Thyroid gland (tissue), 4 donors: Measurements from ENCODE around the gene PLD3. TPM values are rescaled to one million over a fixed set of nuclear protein-coding genes. Genes with fewer than 3 reads are reported as not detected.

Experiments used
- DNase-seq, 2 donors: peaks; one replicate each; pipeline ENCODE4 v3.0.0-alpha.2; 2019
- H3K27ac ChIP-seq, 3 donors: fragments of 200-600 bp; sonication (generic); 1 replicate in 2 of 3; 2 replicates in 1 of 3; pipeline ENCODE4 v1.5.1; 2016 to 2019; ENCODE audit warnings: mild to moderate bottlenecking in 1 of 3, moderate library complexity in 1 of 3
- H3K27me3 ChIP-seq: fragments of 200-600 bp; sonication (generic); one replicate; pipeline ENCODE4 v1.5.1; 2019
- H3K36me3 ChIP-seq, 2 donors: fragments of 200-600 bp; sonication (generic); one replicate each; pipeline ENCODE4 v1.5.1; 2016 to 2019
- H3K4me1 ChIP-seq, 2 donors: fragments of 200-600 bp; sonication (generic); one replicate each; pipeline ENCODE4 v1.5.1; 2017 to 2019
- H3K4me3 ChIP-seq, 3 donors: fragments of 200-600 bp; sonication (generic); replicated peaks in 1 of 3; 1 replicate in 2 of 3; 2 replicates in 1 of 3; pipeline ENCODE4 v1.5.1; 2016; ENCODE audit warnings: mild to moderate bottlenecking in 1 of 3
- H3K9me3 ChIP-seq: fragments of 200-600 bp; sonication (generic); one replicate; pipeline ENCODE4 v1.5.1; 2017
- CTCF ChIP-seq, 6 experiments: fragments of 200-600 bp in 3 of 6; fragments of 450-650 bp in 3 of 6; sonication (generic) in 3 of 6; IDR thresholded peaks; one replicate each; pipeline ENCODE4 v1.5.1; 2016 to 2019; ENCODE audit warnings: antibody characterized with exemption in 6 of 6, mild to moderate bottlenecking in 2 of 6, inconsistent platforms in 1 of 6, moderate library complexity in 1 of 6
- POLR2A ChIP-seq, 2 donors: fragments of 450-650 bp; IDR thresholded peaks; one replicate each; pipeline ENCODE4 v1.6.1; 2017; ENCODE audit warnings: antibody characterized with exemption in 2 of 2, mild to moderate bottlenecking in 2 of 2, moderate library complexity in 1 of 2
- WGBS, 2 donors: methylation state at CpG; one replicate each; pipeline ENCODE4 v1.1.5; 2017; 5-methylcytosine and 5-hydroxymethylcytosine counted together
- intact Hi-C: fragments of 100-400 bp; cut with DNase I; formaldehyde crosslinking; loops from one replicate; pipeline ENCODE4 v1.15.1; 2023
- total RNA-seq, 4 donors: library from RNA; depleted of rRNA; stranded (reverse); fragments of >200 nt; gene quantifications; one replicate each; pipeline ENCODE4 v1.2.3, GENCODE V29; 2016

Gene PLD3
- total RNA-seq, 4 donors from 2014 or later: 151 to 258 (median 244) TPM

- no peaks in the 10 kb centered on the region for H3K27me3 ChIP-seq
- 94 to 96% methylated on average over 10 of the region's 10 CpGs for WGBS, 2 donors
- H3K4me1 ChIP-seq: no peaks in the 10 kb centered on the region
- no peaks in the 10 kb centered on the region for H3K9me3 ChIP-seq
- intact Hi-C loops: no loop called here
- no peaks in the 10 kb centered on the region for H3K36me3 ChIP-seq
- TF ChIP-seq CTCF (IDR thresholded peaks at IDR 0.05) (no peak), POLR2A (IDR thresholded peaks at IDR 0.05) (no peak)
- H3K27ac ChIP-seq: no peak overlapping the region
- DNase-seq: no peak
- no peak overlapping the region for H3K4me3 ChIP-seq
These were observed 38.7 kb downstream of the PLD3 start for GRCh38 chr19:40387155-40387554.

DNA sequence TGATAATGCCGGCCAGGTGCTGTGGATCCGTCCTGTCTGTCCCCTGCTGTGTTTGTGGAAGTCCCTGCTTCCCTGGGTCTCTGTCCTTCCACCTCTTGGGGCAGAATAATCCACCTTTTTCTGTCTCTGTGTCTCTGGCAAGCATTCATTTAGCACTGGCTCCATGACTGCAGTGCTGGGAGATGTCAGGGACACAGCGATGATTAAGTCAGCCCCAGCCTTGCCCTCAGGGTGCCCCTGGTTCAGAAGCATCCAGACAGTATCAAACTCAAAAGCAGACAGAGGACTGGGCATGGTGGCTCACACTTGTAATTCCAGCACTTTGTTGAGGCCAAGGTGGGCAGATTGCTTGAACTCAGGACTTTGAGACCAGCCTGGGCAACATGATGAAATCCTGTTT, 40.0 kb downstream of the PLD3 start:
- Histone ChIP-seq H3K36me3 (no peaks in the 10 kb centered on the region), H3K27ac (no peak overlapping the region), H3K27me3 (no peaks in the 10 kb centered on the region), H3K4me1 (peaks cover 5 to 6% of the 10 kb centered on the region in 2 donors), H3K9me3 (no peaks in the 10 kb centered on the region), H3K4me3 (no peak overlapping the region)
- no peak for DNase-seq
- 75 to 81% methylated on average over 3 of the region's 3 CpGs for WGBS, 2 donors
- no peak for TF ChIP-seq CTCF (IDR thresholded peaks at IDR 0.05)
- intact Hi-C loops: no loop called here

DNA sequence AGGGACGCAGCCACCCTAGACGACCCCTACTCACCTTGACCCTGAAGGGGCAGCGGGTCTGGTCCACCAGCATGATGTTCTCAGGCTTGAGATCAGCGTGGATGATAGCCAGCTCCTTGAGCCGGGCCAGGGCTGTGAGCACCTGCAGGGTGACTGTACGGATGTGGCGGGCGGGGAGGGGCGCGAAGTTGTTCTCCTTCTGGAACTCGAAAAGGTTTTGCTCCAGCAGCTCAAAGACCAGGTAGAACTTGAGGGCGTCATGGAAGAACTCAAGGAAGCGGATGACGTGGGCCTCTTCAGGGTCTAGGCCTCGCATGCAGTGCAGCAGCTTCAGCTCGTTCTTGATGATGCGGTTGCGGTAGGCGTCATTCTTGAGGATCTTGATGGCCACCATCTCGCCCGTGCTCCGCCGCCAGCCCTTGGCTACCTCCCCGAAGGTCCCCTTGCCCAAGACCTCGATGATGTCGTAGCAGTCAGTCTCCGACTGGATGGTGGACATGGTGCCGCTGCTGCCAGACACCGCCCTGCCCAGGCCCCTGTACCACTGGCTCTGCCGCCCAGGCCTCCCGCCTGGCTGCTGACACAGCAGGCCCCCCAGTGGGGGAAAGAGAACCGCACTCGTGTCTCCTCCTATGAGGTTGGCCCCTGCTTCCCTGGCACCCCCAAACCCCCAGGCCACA, 41.0 kb downstream of the PLD3 start:
- DNase-seq: no peak
- Histone ChIP-seq H3K9me3 (no peaks in the 10 kb centered on the region), H3K36me3 (no peaks in the 10 kb centered on the region), H3K4me3 (no peak overlapping the region), H3K27me3 (no peaks in the 10 kb centered on the region), H3K27ac (no peak overlapping the region), H3K4me1 (peaks cover 5 to 6% of the 10 kb centered on the region in 2 donors)
- WGBS, 2 donors: 92 to 94% methylated on average over 26 to 33 of the region's 33 CpGs
- intact Hi-C loops: no loop called here
- TF ChIP-seq CTCF (IDR thresholded peaks at IDR 0.05) (no peak), POLR2A (IDR thresholded peaks at IDR 0.05) (no peak)

- Histone ChIP-seq H3K4me1 (peaks cover 6 to 10% of the 10 kb centered on the region in 2 donors), H3K27me3 (no peaks in the 10 kb centered on the region), H3K36me3 (no peaks in the 10 kb centered on the region), H3K27ac (no peak within 1 kb of the TSS), H3K4me3 (no peak within 1 kb of the TSS), H3K9me3 (no peaks in the 10 kb centered on the region)
- 85 to 88% methylated on average over 8 to 10 of the region's 10 CpGs for WGBS, 2 donors
- TF ChIP-seq CTCF (IDR thresholded peaks at IDR 0.05) (no peak), POLR2A (IDR thresholded peaks at IDR 0.05) (no peak)
- no peak for DNase-seq
- intact Hi-C loops: no loop called here
These were observed 41.7 kb downstream of the PLD3 start, which contains the start of gene HIPK4 for GRCh38 chr19:40390084-40390742. Gene HIPK4 (minus strand): TSS chr19:40390181. CDS start chr19:40389902, 279 bp downstream.

GRCh38 chr19:40392123-40392522, 43.6 kb downstream of the PLD3 start:
- Histone ChIP-seq H3K4me1 (peaks cover 6 to 10% of the 10 kb centered on the region in 2 donors), H3K9me3 (no peaks in the 10 kb centered on the region), H3K4me3 (no peak overlapping the region), H3K27me3 (no peaks in the 10 kb centered on the region), H3K36me3 (no peaks in the 10 kb centered on the region), H3K27ac (no peak overlapping the region)
- intact Hi-C loops: no loop called here
- TF ChIP-seq POLR2A (IDR thresholded peaks at IDR 0.05) (no peak), CTCF (IDR thresholded peaks at IDR 0.05) (no peak)
- 78 to 83% methylated on average over 8 of the region's 8 CpGs for WGBS, 2 donors
- DNase-seq: no peak
